Lung (tissue), 12 donors: Measurements from ENCODE around the gene ZNF296. TPM values are rescaled to one million over a fixed set of nuclear protein-coding genes. Genes with fewer than 3 reads are reported as not detected.
A peak's percentile ranks its signal among the peaks of the same experiment; 100 is the strongest.

Source experiments
- ATAC-seq: fragments of 200-7000 bp; cut with Tn5 transposase; one replicate; pipeline ENCODE4 v1.9.1; 2020; ENCODE audit warnings: moderate number of reproducible peaks; ENCODE audit not compliant: insufficient read depth, low FRiP score
- DNase-seq, 3 donors: peaks; one replicate each; pipeline ENCODE4 v3.0.0-alpha.2; 2013 to 2017
- H3K27ac ChIP-seq, 2 donors: one replicate each; pipeline ENCODE4 v1.5.1; 2013; ENCODE audit warnings: mild to moderate bottlenecking in 2 of 2, moderate library complexity in 2 of 2, control low read depth in 1 of 2, inconsistent platforms in 1 of 2, low read depth in 1 of 2, low read length in 1 of 2
- H3K27me3 ChIP-seq, 3 donors: one replicate each; pipeline ENCODE4 v1.5.1; 2013; ENCODE audit warnings: low read length in 2 of 3; ENCODE audit not compliant: control insufficient read depth in 3 of 3, insufficient read depth in 3 of 3
- H3K36me3 ChIP-seq, 4 donors: one replicate each; pipeline ENCODE4 v1.5.1; 2013; ENCODE audit warnings: low read length in 4 of 4, mild to moderate bottlenecking in 1 of 4, moderate library complexity in 1 of 4; ENCODE audit not compliant: control insufficient read depth in 4 of 4, insufficient read depth in 4 of 4
- H3K4me1 ChIP-seq, 5 donors: one replicate each; pipeline ENCODE4 v1.5.1; 2013; ENCODE audit warnings: low read length in 5 of 5, mild to moderate bottlenecking in 2 of 5, moderate library complexity in 1 of 5; ENCODE audit not compliant: control insufficient read depth in 5 of 5, insufficient read depth in 5 of 5
- H3K4me3 ChIP-seq: one replicate; pipeline ENCODE4 v1.5.1; 2013; ENCODE audit warnings: mild to moderate bottlenecking, control low read depth, moderate library complexity
- H3K9ac ChIP-seq, 2 donors: one replicate each; pipeline ENCODE4 v1.5.1; 2013; ENCODE audit warnings: low read length in 2 of 2, control low read depth in 1 of 2; ENCODE audit not compliant: insufficient read depth in 1 of 2
- H3K9me3 ChIP-seq, 4 donors: one replicate each; pipeline ENCODE4 v1.5.1; 2013; ENCODE audit warnings: low read length in 3 of 4, mild to moderate bottlenecking in 1 of 4, moderate library complexity in 1 of 4; ENCODE audit not compliant: control insufficient read depth in 4 of 4, insufficient read depth in 3 of 4
- WGBS, 2 donors: extraction: QIAGEN DNeasy Blood & Tissue Kit; methylation state at CpG; one replicate each; pipeline ENCODE4 v1.1.7; 2013; 5-methylcytosine and 5-hydroxymethylcytosine counted together
- polyA plus RNA-seq, 2 donors: library from polyadenylated mRNA; stranded (reverse); fragments of 200-250 nt; gene quantifications; one replicate each; pipeline ENCODE4 v1.2.1, GENCODE V29; 2013
- total RNA-seq, 2 donors: library from RNA; depleted of rRNA in 1 of 2; stranded (reverse); fragments of >200 nt in 1 of 2; gene quantifications; one replicate each; pipeline ENCODE4 v1.2.1, GENCODE V29; 2014 to 2021
- TF ChIP-seq, protein P1 (sequence below): IDR thresholded peaks from 2 replicates; pipeline ENCODE4 v1.5.1; 2012; ENCODE audit warnings: mild to moderate bottlenecking; ENCODE audit errors: control extremely low read depth, extremely low read depth
- donor health status: control.
- donor health status: control.
- donor health status: Bipolar disorder and iron deficiency.
- donor health status: healthy.
- donor health status: DM: yes; HTN: yes; CAD: no.

Gene ZNF296
- total and polyA plus RNA-seq, 4 donors, result 0.43 to 3.9 (median 2.8) TPM

DNA sequence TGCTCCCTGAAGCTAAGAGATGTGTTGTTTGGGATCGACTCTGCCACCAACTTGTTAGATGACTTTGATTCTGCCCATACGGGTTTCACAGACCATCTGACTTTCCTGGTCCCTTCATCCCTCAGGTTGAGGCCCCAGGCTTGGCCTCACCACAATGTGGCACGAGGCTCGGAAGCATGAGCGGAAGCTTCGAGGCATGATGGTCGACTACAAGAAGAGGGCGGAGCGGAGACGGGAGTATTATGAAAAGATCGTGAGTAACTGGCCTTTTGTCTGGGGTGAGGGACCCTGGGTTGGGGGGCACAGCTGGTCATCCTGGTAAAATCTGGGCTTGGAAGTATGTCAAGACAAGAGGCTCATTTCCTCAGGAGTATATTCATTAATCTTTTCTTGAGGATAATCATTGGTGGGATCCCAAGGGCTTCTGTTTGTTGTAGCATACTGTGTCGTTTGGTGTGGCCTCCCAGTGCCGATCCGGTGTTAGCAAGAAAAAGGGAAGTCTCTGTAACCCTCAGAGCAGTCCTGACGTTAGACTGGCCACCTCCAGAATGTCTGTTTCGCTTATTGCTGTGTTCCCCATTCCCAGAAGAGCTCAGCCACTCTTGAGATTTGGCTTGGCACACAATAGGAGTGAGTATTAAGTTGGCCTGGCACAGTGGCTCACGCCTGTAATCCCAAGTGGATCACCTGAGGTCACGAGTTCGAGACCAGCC, 36.1 kb downstream of the ZNF296 start:
- no peaks in the 10 kb centered on the region for H3K9me3 ChIP-seq
- H3K9ac ChIP-seq, result peak overlapping the region in 1 of 2 donors; percentile 26
- no peak overlapping the region for H3K4me3 ChIP-seq
- H3K4me1 ChIP-seq, result peaks cover 9 to 13% (median 11%) of the 10 kb centered on the region in 5 donors
- DNase-seq (no peak), ATAC-seq (no peak)
- peak overlapping the region in 1 of 2 donors; percentile 92 for H3K27ac ChIP-seq
- TF ChIP-seq, protein P1, sequence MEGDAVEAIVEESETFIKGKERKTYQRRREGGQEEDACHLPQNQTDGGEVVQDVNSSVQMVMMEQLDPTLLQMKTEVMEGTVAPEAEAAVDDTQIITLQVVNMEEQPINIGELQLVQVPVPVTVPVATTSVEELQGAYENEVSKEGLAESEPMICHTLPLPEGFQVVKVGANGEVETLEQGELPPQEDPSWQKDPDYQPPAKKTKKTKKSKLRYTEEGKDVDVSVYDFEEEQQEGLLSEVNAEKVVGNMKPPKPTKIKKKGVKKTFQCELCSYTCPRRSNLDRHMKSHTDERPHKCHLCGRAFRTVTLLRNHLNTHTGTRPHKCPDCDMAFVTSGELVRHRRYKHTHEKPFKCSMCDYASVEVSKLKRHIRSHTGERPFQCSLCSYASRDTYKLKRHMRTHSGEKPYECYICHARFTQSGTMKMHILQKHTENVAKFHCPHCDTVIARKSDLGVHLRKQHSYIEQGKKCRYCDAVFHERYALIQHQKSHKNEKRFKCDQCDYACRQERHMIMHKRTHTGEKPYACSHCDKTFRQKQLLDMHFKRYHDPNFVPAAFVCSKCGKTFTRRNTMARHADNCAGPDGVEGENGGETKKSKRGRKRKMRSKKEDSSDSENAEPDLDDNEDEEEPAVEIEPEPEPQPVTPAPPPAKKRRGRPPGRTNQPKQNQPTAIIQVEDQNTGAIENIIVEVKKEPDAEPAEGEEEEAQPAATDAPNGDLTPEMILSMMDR, result no peak
- H3K36me3 ChIP-seq, result peaks cover 6 to 39% (median 21%) of the 10 kb centered on the region in 4 donors
- H3K27me3 ChIP-seq, result no peaks in the 10 kb centered on the region
- 54 to 70% methylated on average over 19 of the region's 19 CpGs for WGBS, 2 donors

DNA sequence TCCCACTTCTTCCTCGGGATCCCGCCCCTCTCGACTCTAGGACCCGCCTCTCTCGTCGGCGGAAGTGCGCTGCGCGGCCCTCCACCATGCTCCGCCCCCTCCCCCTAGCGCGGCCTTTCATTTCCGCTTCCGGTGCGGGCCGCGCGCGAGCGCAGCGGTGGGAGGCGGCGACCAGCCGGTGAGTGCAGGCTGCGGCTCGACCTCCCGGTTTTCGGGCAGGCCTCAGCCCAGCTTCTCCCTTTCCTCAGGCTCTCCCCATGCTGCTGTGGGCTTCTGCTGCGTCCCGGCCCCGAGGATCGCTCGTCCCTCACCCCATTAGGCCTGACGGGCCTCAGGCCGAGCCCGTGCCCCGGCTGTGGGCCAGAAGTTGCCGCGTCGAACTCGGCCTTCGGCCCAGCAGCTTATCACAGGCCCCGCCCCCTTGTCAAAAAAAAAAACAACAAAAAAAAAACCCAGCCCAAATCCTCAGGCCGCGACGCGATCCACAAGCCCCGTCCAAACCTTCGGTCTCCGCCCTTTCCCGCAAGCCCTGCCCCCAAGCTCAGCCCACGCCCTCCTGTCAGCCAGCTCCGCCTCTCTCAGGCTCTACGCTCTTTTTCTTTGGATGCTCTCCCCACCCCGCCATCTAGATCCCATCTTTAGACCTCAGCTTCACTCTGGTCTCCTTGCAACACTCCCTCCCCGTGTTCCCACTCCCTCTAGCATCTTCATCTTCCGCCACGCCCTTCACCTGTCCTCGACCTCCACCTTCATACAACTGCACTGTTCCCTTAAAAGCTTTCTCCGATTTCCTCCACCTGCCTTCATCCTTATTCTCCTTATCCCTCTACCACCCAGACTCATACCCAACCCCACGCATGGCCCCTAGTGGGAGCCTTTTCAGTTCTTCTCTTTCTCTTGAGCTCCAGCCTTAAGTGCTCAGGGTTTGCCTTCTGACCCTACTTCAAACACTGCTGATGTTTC, 37.1 kb downstream of the ZNF296 start, which contains the start of gene CLASRP:
Gene CLASRP (plus strand): TSS at position 115 of the 963 bp plus-strand sequence. CDS start 1,168 bp downstream, outside the sequence.
- ATAC-seq, result peak; percentile 94
- H3K9me3 ChIP-seq, result no peaks in the 10 kb centered on the region
- peaks cover 3 to 34% (median 16%) of the 10 kb centered on the region in 4 donors for H3K36me3 ChIP-seq
- TF ChIP-seq, protein P1, result no peak
- WGBS, 2 donors, result 2 to 3% methylated on average over 60 to 62 of the region's 62 CpGs
- peak within 1 kb of the TSS; percentile 67 for H3K4me3 ChIP-seq
- H3K27ac ChIP-seq, result peak within 1 kb of the TSS; percentile 85 to 92
- H3K9ac ChIP-seq, result peak within 1 kb of the TSS; percentile 50 to 84
- peaks cover 9 to 12% (median 10%) of the 10 kb centered on the region in 5 donors for H3K4me1 ChIP-seq
- H3K27me3 ChIP-seq, result no peaks in the 10 kb centered on the region
- DNase-seq, result peak; percentile 93 to 96 (median 94)

DNA sequence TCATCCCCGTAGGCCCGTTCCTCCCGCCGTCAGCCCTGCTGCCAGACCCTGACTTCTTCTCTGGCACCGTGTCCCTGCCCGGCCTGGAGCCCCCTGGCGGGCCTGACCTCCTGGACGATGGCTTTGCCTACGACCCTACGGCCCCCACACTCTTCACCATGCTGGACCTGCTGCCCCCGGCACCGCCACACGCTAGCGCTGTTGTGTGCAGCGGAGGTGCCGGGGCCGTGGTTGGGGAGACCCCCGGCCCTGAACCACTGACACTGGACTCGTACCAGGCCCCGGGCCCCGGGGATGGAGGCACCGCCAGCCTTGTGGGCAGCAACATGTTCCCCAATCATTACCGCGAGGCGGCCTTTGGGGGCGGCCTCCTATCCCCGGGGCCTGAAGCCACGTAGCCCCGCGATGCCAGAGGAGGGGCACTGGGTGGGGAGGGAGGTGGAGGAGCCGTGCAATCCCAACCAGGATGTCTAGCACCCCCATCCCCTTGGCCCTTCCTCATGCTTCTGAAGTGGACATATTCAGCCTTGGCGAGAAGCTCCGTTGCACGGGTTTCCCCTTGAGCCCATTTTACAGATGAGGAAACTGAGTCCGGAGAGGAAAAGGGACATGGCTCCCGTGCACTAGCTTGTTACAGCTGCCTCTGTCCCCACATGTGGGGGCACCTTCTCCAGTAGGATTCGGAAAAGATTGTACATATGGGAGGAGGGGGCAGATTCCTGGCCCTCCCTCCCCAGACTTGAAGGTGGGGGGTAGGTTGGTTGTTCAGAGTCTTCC, 38.7 kb downstream of the ZNF296 start:
- DNase-seq (no peak), ATAC-seq (no peak)
- peaks cover 0 to 36% (median 12%) of the 10 kb centered on the region in 4 donors for H3K36me3 ChIP-seq
- 92 to 93% methylated on average over 37 of the region's 37 CpGs for WGBS, 2 donors
- no peak overlapping the region for H3K27ac ChIP-seq
- no peak overlapping the region for H3K9ac ChIP-seq
- TF ChIP-seq, protein P1, result no peak
- no peaks in the 10 kb centered on the region for H3K9me3 ChIP-seq
- H3K4me1 ChIP-seq, result peaks cover 9 to 12% (median 10%) of the 10 kb centered on the region in 5 donors
- H3K4me3 ChIP-seq, result no peak overlapping the region
- H3K27me3 ChIP-seq, result no peaks in the 10 kb centered on the region
